Measurements from ENCODE around the gene ZNF385B.

DNA sequence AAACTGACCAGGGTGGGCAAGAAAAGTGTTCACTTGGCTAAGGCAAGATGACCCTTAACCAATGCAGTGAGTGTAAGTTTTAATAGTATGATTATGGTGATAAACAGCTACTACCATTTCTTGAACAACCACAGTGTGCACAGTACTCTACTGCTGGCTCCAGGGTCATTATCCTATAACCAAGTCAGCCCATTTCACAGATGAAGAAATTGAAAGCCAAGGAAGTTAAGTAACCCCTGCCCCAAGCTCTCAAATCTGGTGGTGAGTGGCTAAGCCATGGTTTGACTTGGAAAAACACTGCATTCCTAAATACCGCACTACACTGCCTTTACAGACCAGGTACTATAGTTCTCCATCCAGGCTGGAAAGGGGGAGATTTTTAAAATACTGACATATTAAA lies 5.7 kb downstream of the ZNF385B start:
- TF ChIP-seq, protein P1, sequence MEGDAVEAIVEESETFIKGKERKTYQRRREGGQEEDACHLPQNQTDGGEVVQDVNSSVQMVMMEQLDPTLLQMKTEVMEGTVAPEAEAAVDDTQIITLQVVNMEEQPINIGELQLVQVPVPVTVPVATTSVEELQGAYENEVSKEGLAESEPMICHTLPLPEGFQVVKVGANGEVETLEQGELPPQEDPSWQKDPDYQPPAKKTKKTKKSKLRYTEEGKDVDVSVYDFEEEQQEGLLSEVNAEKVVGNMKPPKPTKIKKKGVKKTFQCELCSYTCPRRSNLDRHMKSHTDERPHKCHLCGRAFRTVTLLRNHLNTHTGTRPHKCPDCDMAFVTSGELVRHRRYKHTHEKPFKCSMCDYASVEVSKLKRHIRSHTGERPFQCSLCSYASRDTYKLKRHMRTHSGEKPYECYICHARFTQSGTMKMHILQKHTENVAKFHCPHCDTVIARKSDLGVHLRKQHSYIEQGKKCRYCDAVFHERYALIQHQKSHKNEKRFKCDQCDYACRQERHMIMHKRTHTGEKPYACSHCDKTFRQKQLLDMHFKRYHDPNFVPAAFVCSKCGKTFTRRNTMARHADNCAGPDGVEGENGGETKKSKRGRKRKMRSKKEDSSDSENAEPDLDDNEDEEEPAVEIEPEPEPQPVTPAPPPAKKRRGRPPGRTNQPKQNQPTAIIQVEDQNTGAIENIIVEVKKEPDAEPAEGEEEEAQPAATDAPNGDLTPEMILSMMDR (IDR thresholded peaks at IDR 0.05; ENCODE audit: low read depth, low read length): no peak
- no peak for TF ChIP-seq EZH2phosphoT487 (IDR thresholded peaks at IDR 0.05; ENCODE audit: low read depth)
